A549 (cell line): ENCODE data around the gene PDE8B.

Experiments
- CBX2 ChIP-seq: fragments of 200-600 bp; sonication (generic); IDR thresholded peaks from 2 replicates; pipeline ENCODE4 v1.6.1; 2016; ENCODE audit warnings: low read depth, mild to moderate bottlenecking, borderline replicate concordance
- CHD2 ChIP-seq: fragments of 150-350 bp; IDR thresholded peaks from 2 replicates; pipeline ENCODE4 v1.6.1; 2014; ENCODE audit warnings: low read length; ENCODE audit not compliant: partially characterized antibody
- FOSB ChIP-seq: fragments of 250-450 bp; sonication (Bioruptor Pico); IDR thresholded peaks from 2 replicates; pipeline ENCODE4 v1.5.0; 2020; ENCODE audit warnings: mild to moderate bottlenecking, moderate library complexity
- FOSL2 ChIP-seq, 2 experiments: fragments of 450-650 bp in 1 of 2; fragments of >200 bp in 1 of 2; sonication (Bioruptor Twin) in 1 of 2; formaldehyde crosslinking; IDR thresholded peaks; 2 replicates each; pipeline versions ENCODE4 v1.5.0 to v1.6.1; 2016 to 2020; ENCODE audit warnings: mild to moderate bottlenecking in 1 of 2, moderate library complexity in 1 of 2
- HOXA7 ChIP-seq: fragments of 250-450 bp; sonication (Bioruptor Pico); IDR thresholded peaks from 2 replicates; pipeline ENCODE4 v1.5.0; 2020; ENCODE audit warnings: mild to moderate bottlenecking, moderate library complexity
- MAZ ChIP-seq: fragments of 150-350 bp; IDR thresholded peaks from 2 replicates; pipeline ENCODE4 v1.6.1; 2014; ENCODE audit warnings: antibody characterized with exemption, low read depth, low read length, borderline replicate concordance
- NR3C1 ChIP-seq: fragments of >200 bp; sonication (Bioruptor Twin); formaldehyde crosslinking; IDR thresholded peaks from 3 replicates; pipeline ENCODE4 v1.6.1; 2017
- POLR2A ChIP-seq: IDR thresholded peaks from 2 replicates; pipeline ENCODE4 v1.6.1; 2012; ENCODE audit warnings: mild to moderate bottlenecking, low read length
- RFX5 ChIP-seq: fragments of 450-650 bp; IDR thresholded peaks from 2 replicates; pipeline ENCODE4 v1.7.1; 2014; ENCODE audit warnings: antibody characterized with exemption, mild to moderate bottlenecking, moderate library complexity
- TP53 ChIP-seq: fragments of 250-450 bp; sonication (Bioruptor Pico); IDR thresholded peaks from 2 replicates; pipeline ENCODE4 v1.5.0; 2021; ENCODE audit warnings: mild to moderate bottlenecking, moderate library complexity
- TF ChIP-seq, protein P1 (sequence below): fragments of >200 bp; sonication (Bioruptor Twin); formaldehyde crosslinking; IDR thresholded peaks from 3 replicates; pipeline ENCODE4 v1.5.1; 2016
- TF ChIP-seq, protein P2 (sequence below): fragments of 150-350 bp; IDR thresholded peaks from 2 replicates; pipeline ENCODE4 v1.6.1; 2014; ENCODE audit warnings: low read depth, mild to moderate bottlenecking, low read length
- TF ChIP-seq, protein P3 (sequence below): fragments of 200-600 bp; sonication (generic); IDR thresholded peaks from 2 replicates; pipeline ENCODE4 v1.6.1; 2016; ENCODE audit warnings: antibody characterized with exemption, mild to moderate bottlenecking, moderate library complexity

DNA sequence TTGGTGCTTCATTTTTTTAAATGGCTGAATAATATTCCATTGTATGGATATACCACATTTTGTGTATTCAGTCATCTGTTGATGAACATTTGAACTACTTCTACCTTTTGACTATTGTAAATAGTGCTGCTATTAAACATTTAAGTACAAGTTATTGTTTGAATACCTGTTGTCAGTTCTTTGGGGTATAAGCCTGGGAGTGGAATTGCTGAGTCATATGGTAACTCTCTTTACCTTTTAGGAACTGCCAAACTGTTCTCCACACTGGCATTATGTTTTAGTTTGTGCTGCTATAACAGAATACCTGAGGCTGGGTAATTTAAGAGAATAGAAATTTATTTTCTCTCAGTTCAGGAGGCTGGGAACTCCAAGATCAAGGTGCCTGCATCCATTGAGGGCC, 15.7 kb upstream of the PDE8B start:
- no peak for TF ChIP-seq CBX2
- TF ChIP-seq, protein P1, sequence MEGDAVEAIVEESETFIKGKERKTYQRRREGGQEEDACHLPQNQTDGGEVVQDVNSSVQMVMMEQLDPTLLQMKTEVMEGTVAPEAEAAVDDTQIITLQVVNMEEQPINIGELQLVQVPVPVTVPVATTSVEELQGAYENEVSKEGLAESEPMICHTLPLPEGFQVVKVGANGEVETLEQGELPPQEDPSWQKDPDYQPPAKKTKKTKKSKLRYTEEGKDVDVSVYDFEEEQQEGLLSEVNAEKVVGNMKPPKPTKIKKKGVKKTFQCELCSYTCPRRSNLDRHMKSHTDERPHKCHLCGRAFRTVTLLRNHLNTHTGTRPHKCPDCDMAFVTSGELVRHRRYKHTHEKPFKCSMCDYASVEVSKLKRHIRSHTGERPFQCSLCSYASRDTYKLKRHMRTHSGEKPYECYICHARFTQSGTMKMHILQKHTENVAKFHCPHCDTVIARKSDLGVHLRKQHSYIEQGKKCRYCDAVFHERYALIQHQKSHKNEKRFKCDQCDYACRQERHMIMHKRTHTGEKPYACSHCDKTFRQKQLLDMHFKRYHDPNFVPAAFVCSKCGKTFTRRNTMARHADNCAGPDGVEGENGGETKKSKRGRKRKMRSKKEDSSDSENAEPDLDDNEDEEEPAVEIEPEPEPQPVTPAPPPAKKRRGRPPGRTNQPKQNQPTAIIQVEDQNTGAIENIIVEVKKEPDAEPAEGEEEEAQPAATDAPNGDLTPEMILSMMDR = no peak
- no peak for TF ChIP-seq FOSB (CRISPR knock-in tag)
- no peak for TF ChIP-seq MAZ
- TF ChIP-seq TP53 = no peak
- TF ChIP-seq CHD2 = no peak
- no peak for TF ChIP-seq POLR2A
- TF ChIP-seq RFX5 = no peak
- TF ChIP-seq NR3C1 = no peak
- TF ChIP-seq, protein P2, sequence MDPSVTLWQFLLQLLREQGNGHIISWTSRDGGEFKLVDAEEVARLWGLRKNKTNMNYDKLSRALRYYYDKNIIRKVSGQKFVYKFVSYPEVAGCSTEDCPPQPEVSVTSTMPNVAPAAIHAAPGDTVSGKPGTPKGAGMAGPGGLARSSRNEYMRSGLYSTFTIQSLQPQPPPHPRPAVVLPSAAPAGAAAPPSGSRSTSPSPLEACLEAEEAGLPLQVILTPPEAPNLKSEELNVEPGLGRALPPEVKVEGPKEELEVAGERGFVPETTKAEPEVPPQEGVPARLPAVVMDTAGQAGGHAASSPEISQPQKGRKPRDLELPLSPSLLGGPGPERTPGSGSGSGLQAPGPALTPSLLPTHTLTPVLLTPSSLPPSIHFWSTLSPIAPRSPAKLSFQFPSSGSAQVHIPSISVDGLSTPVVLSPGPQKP = no peak
- TF ChIP-seq HOXA7 (CRISPR knock-in tag) = no peak
- TF ChIP-seq, protein P3, sequence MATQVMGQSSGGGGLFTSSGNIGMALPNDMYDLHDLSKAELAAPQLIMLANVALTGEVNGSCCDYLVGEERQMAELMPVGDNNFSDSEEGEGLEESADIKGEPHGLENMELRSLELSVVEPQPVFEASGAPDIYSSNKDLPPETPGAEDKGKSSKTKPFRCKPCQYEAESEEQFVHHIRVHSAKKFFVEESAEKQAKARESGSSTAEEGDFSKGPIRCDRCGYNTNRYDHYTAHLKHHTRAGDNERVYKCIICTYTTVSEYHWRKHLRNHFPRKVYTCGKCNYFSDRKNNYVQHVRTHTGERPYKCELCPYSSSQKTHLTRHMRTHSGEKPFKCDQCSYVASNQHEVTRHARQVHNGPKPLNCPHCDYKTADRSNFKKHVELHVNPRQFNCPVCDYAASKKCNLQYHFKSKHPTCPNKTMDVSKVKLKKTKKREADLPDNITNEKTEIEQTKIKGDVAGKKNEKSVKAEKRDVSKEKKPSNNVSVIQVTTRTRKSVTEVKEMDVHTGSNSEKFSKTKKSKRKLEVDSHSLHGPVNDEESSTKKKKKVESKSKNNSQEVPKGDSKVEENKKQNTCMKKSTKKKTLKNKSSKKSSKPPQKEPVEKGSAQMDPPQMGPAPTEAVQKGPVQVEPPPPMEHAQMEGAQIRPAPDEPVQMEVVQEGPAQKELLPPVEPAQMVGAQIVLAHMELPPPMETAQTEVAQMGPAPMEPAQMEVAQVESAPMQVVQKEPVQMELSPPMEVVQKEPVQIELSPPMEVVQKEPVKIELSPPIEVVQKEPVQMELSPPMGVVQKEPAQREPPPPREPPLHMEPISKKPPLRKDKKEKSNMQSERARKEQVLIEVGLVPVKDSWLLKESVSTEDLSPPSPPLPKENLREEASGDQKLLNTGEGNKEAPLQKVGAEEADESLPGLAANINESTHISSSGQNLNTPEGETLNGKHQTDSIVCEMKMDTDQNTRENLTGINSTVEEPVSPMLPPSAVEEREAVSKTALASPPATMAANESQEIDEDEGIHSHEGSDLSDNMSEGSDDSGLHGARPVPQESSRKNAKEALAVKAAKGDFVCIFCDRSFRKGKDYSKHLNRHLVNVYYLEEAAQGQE = no peak
- no peak for TF ChIP-seq FOSL2 (IDR thresholded peaks at IDR 0.05)
- no peak for TF ChIP-seq FOSL2 (CRISPR knock-in tag; IDR thresholded peaks at IDR 0.05)
